SK-N-SH treated with all-trans-retinoic acid at 6 μM for 48 hours (cell line): ENCODE data around the gene SEC61A2.

Experiments
- ATAC-seq: fragments of 200-7000 bp; cut with Tn5 transposase; 3 replicates; pipeline ENCODE4 v1.9.1; 2020; ENCODE audit warnings: mild to moderate bottlenecking, moderate library complexity
- ARNTL ChIP-seq: fragments of 450-650 bp; formaldehyde crosslinking; IDR thresholded peaks from 2 replicates; pipeline ENCODE4 v1.5.0; 2020; ENCODE audit warnings: low read depth, mild to moderate bottlenecking, moderate library complexity, borderline replicate concordance
- BACH2 ChIP-seq: fragments of 250-450 bp; sonication (Bioruptor Pico); IDR thresholded peaks from 2 replicates; pipeline ENCODE4 v1.9.0; 2021; ENCODE audit warnings: mild to moderate bottlenecking, borderline replicate concordance
- CSDC2 ChIP-seq: fragments of 250-450 bp; sonication (Bioruptor Pico); IDR thresholded peaks from 2 replicates; pipeline ENCODE4 v1.5.0; 2020; ENCODE audit warnings: mild to moderate bottlenecking, moderate library complexity
- GLIS3 ChIP-seq: fragments of 250-450 bp; sonication (Bioruptor Pico); IDR thresholded peaks from 2 replicates; pipeline ENCODE4 v1.5.0; 2020; ENCODE audit warnings: mild to moderate bottlenecking, moderate library complexity
- ISL1 ChIP-seq: fragments of 250-450 bp; sonication (Bioruptor Pico); IDR thresholded peaks from 2 replicates; pipeline ENCODE4 v2.1.2; 2022; ENCODE audit warnings: mild to moderate bottlenecking, moderate library complexity
- POU6F1 ChIP-seq: fragments of 250-450 bp; sonication (Bioruptor Pico); IDR thresholded peaks from 2 replicates; pipeline ENCODE4 v1.8.0; 2021; ENCODE audit warnings: low read depth, mild to moderate bottlenecking, moderate library complexity, borderline replicate concordance
- RARB ChIP-seq: fragments of 250-450 bp; sonication (Bioruptor Pico); IDR thresholded peaks from 2 replicates; pipeline ENCODE4 v1.8.0; 2021; ENCODE audit warnings: mild to moderate bottlenecking, moderate library complexity
- TCF4 ChIP-seq: fragments of 250-450 bp; sonication (Bioruptor Pico); IDR thresholded peaks from 2 replicates; pipeline ENCODE4 v1.8.0; 2021; ENCODE audit warnings: mild to moderate bottlenecking, moderate library complexity, borderline replicate concordance
- TOX ChIP-seq: fragments of 250-450 bp; sonication (Bioruptor Pico); IDR thresholded peaks from 2 replicates; pipeline ENCODE4 v1.8.0; 2021; ENCODE audit warnings: mild to moderate bottlenecking, moderate library complexity, borderline replicate concordance
- ZC3H10 ChIP-seq: fragments of 250-450 bp; sonication (Bioruptor Pico); IDR thresholded peaks from 2 replicates; pipeline ENCODE4 v1.5.1; 2021; ENCODE audit warnings: mild to moderate bottlenecking, moderate library complexity
- ZFP3 ChIP-seq: fragments of 250-450 bp; sonication (Bioruptor Pico); IDR thresholded peaks from 2 replicates; pipeline ENCODE4 v1.5.0; 2020; ENCODE audit warnings: mild to moderate bottlenecking, moderate library complexity
- ZFP30 ChIP-seq: fragments of 450-650 bp; formaldehyde crosslinking; IDR thresholded peaks from 2 replicates; pipeline ENCODE4 v1.5.0; 2022; ENCODE audit warnings: mild to moderate bottlenecking, moderate library complexity
- ZNF565 ChIP-seq: fragments of 450-650 bp; formaldehyde crosslinking; conservative IDR thresholded peaks from 2 replicates; pipeline ENCODE4 v1.5.0; 2020; ENCODE audit warnings: low read depth, mild to moderate bottlenecking, moderate library complexity
- ZNF70 ChIP-seq: fragments of 450-650 bp; formaldehyde crosslinking; IDR thresholded peaks from 2 replicates; pipeline ENCODE4 v1.5.0; 2020; ENCODE audit warnings: mild to moderate bottlenecking, moderate library complexity
- ZNF8 ChIP-seq: fragments of 450-650 bp; formaldehyde crosslinking; IDR thresholded peaks from 2 replicates; pipeline ENCODE4 v1.5.0; 2020; ENCODE audit warnings: mild to moderate bottlenecking, moderate library complexity
- TF ChIP-seq, protein P1 (sequence below): fragments of 250-450 bp; sonication (Bioruptor Pico); IDR thresholded peaks from 2 replicates; pipeline ENCODE4 v1.5.0; 2020; ENCODE audit warnings: mild to moderate bottlenecking, moderate library complexity
- TF ChIP-seq, protein P2 (sequence below): fragments of 250-450 bp; sonication (Bioruptor Pico); IDR thresholded peaks from 2 replicates; pipeline ENCODE4 v1.5.1; 2020; ENCODE audit warnings: low read depth, mild to moderate bottlenecking, moderate library complexity
- TF ChIP-seq, protein P3 (sequence below): fragments of 250-450 bp; sonication (Bioruptor Pico); IDR thresholded peaks from 2 replicates; pipeline ENCODE4 v1.8.0; 2020; ENCODE audit warnings: mild to moderate bottlenecking, moderate library complexity, borderline replicate concordance
- TF ChIP-seq, protein P4 (sequence below): fragments of 250-450 bp; sonication (Bioruptor Pico); IDR thresholded peaks from 2 replicates; pipeline ENCODE4 v1.5.1; 2021; ENCODE audit warnings: mild to moderate bottlenecking, moderate library complexity

Gene SEC61A2

DNA sequence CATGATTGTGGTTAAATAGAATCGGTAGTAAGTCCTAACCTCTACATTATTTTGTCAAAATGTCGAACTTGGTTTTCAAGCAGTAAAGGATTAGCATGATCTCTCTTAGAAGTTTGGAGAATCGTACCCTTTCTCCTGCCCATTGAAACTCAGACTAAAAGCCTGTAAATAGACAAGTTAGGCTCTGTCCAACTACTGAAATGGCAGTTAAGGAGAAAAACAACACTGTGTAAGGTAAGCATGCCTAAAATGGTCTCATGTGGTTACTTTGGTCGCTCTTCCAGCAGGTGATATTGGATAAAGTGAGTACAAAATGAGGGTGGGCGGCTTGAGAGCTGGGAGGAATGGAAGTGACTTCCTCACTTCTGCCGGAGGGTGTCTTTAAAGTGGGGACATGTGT is 25.0 kb downstream of the SEC61A2 start (continued):
- TF ChIP-seq, protein P1, sequence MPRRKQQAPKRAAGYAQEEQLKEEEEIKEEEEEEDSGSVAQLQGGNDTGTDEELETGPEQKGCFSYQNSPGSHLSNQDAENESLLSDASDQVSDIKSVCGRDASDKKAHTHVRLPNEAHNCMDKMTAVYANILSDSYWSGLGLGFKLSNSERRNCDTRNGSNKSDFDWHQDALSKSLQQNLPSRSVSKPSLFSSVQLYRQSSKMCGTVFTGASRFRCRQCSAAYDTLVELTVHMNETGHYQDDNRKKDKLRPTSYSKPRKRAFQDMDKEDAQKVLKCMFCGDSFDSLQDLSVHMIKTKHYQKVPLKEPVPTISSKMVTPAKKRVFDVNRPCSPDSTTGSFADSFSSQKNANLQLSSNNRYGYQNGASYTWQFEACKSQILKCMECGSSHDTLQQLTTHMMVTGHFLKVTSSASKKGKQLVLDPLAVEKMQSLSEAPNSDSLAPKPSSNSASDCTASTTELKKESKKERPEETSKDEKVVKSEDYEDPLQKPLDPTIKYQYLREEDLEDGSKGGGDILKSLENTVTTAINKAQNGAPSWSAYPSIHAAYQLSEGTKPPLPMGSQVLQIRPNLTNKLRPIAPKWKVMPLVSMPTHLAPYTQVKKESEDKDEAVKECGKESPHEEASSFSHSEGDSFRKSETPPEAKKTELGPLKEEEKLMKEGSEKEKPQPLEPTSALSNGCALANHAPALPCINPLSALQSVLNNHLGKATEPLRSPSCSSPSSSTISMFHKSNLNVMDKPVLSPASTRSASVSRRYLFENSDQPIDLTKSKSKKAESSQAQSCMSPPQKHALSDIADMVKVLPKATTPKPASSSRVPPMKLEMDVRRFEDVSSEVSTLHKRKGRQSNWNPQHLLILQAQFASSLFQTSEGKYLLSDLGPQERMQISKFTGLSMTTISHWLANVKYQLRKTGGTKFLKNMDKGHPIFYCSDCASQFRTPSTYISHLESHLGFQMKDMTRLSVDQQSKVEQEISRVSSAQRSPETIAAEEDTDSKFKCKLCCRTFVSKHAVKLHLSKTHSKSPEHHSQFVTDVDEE (CRISPR knock-in tag): no peak
- TF ChIP-seq BACH2 (CRISPR knock-in tag): no peak
- no peak for TF ChIP-seq ZC3H10 (CRISPR knock-in tag)
- no peak for TF ChIP-seq ZFP30 (CRISPR knock-in tag)
- no peak for TF ChIP-seq TCF4 (CRISPR knock-in tag)

DNA sequence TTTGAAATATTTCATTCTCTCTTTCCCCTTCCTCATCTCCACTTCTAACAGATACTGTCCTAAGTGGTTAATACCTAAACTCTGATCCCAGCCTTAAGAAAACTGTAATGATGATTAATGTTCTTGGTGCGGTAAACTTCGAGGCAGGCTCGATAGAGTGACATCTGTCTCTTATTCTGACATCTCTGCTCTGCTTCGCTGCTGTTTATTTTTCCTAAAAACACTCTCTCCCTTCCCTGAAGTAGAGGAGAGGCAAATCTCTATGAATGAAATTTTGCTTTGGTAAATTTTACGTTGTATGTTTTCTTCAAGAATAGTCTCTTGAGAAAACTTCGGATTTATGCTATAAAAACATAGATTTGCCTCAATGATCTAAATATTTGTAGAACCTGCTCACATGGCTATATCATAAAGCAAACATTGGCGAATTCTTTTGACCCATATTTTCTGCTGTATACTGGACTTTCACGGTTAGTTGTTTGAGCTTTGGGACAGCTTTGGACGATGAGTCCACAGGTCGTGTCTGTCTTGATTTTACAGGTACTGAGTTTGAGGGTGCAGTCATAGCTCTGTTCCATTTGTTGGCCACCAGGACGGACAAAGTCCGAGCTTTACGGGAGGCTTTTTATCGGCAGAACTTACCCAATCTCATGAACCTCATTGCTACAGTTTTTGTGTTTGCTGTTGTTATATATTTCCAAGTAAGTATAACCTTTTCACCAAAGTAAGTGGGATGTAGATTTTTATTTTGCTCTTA is 27.1 kb downstream of the SEC61A2 start:
- no peak for ATAC-seq
- TF ChIP-seq ZNF70 (CRISPR knock-in tag) (no peak), TCF4 (CRISPR knock-in tag) (no peak), ZNF565 (CRISPR knock-in tag) (no peak), CSDC2 (no peak), ARNTL (CRISPR knock-in tag) (no peak), TOX (no peak), GLIS3 (CRISPR knock-in tag) (no peak), BACH2 (CRISPR knock-in tag) (no peak), ZNF8 (CRISPR knock-in tag) (no peak), RARB (CRISPR knock-in tag) (no peak), ZFP30 (CRISPR knock-in tag) (no peak), ZFP3 (no peak), ISL1 (CRISPR knock-in tag) (no peak), POU6F1 (no peak), ZC3H10 (CRISPR knock-in tag) (no peak)
- TF ChIP-seq, protein P1 (CRISPR knock-in tag): no peak
- TF ChIP-seq, protein P2, sequence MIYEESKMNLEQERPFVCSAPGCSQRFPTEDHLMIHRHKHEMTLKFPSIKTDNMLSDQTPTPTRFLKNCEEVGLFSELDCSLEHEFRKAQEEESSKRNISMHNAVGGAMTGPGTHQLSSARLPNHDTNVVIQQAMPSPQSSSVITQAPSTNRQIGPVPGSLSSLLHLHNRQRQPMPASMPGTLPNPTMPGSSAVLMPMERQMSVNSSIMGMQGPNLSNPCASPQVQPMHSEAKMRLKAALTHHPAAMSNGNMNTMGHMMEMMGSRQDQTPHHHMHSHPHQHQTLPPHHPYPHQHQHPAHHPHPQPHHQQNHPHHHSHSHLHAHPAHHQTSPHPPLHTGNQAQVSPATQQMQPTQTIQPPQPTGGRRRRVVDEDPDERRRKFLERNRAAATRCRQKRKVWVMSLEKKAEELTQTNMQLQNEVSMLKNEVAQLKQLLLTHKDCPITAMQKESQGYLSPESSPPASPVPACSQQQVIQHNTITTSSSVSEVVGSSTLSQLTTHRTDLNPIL (CRISPR knock-in tag): no peak
- TF ChIP-seq, protein P3, sequence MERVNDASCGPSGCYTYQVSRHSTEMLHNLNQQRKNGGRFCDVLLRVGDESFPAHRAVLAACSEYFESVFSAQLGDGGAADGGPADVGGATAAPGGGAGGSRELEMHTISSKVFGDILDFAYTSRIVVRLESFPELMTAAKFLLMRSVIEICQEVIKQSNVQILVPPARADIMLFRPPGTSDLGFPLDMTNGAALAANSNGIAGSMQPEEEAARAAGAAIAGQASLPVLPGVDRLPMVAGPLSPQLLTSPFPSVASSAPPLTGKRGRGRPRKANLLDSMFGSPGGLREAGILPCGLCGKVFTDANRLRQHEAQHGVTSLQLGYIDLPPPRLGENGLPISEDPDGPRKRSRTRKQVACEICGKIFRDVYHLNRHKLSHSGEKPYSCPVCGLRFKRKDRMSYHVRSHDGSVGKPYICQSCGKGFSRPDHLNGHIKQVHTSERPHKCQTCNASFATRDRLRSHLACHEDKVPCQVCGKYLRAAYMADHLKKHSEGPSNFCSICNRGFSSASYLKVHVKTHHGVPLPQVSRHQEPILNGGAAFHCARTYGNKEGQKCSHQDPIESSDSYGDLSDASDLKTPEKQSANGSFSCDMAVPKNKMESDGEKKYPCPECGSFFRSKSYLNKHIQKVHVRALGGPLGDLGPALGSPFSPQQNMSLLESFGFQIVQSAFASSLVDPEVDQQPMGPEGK: no peak
- TF ChIP-seq, protein P4, sequence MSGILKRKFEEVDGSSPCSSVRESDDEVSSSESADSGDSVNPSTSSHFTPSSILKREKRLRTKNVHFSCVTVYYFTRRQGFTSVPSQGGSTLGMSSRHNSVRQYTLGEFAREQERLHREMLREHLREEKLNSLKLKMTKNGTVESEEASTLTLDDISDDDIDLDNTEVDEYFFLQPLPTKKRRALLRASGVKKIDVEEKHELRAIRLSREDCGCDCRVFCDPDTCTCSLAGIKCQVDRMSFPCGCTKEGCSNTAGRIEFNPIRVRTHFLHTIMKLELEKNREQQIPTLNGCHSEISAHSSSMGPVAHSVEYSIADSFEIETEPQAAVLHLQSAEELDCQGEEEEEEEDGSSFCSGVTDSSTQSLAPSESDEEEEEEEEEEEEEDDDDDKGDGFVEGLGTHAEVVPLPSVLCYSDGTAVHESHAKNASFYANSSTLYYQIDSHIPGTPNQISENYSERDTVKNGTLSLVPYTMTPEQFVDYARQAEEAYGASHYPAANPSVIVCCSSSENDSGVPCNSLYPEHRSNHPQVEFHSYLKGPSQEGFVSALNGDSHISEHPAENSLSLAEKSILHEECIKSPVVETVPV (CRISPR knock-in tag): no peak
